B cell (primary cell): Measurements from ENCODE around the gene TMEM247. TPM values are rescaled to one million over a fixed set of nuclear protein-coding genes. Genes with fewer than 3 reads are reported as not detected.

Experiments
- ATAC-seq: fragments of 200-7000 bp; cut with Tn5 transposase; one replicate; pipeline ENCODE4 v1.10.0; 2021; ENCODE audit warnings: low read depth, mild to moderate bottlenecking, moderate number of reproducible peaks, moderate library complexity
- CTCF ChIA-PET: fragments of 350-600 bp; sonication (Branson Sonifier 250); formaldehyde crosslinking; loops from one replicate; lab custom pipeline; 2021; ENCODE audit warnings: antibody characterized with exemption, inconsistent platforms; lab: Charles Lee
- POLR2A ChIA-PET: fragments of 350-600 bp; sonication (Branson Sonifier 250); formaldehyde crosslinking; loops from one replicate; lab custom pipeline; 2021; ENCODE audit warnings: antibody characterized with exemption; lab: Charles Lee
- DNase-seq: peaks from one replicate; pipeline ENCODE4 v3.0.0; 2013
- H2AFZ ChIP-seq: 2 replicates; pipeline ENCODE4 v1.6.1; 2012; ENCODE audit warnings: mild to moderate bottlenecking, low read depth, low read length; ENCODE audit not compliant: insufficient read depth, poor library complexity, severe bottlenecking
- H3K27ac ChIP-seq, 2 donors: 1 replicate in 1 of 2; 2 replicates in 1 of 2; pipeline ENCODE4 v1.5.1; 2012 to 2013; ENCODE audit warnings: low read length in 2 of 2, mild to moderate bottlenecking in 2 of 2, moderate library complexity in 1 of 2
- H3K27me3 ChIP-seq, 4 experiments: fragments of 200-600 bp in 1 of 4; sonication (generic) in 1 of 4; replicated peaks in 1 of 4; 1 replicate in 2 of 4; 2 replicates in 2 of 4; pipeline versions ENCODE4 v1.6.1 to v1.7.0; 2013 to 2016; ENCODE audit warnings: low read length in 3 of 4, mild to moderate bottlenecking in 2 of 4, mixed read lengths in 1 of 4, moderate library complexity in 1 of 4; ENCODE audit not compliant: insufficient read depth in 4 of 4, control insufficient read depth in 3 of 4; ENCODE audit errors: control extremely low read depth in 1 of 4
- H3K36me3 ChIP-seq, 2 experiments: replicated peaks in 1 of 2; 1 replicate in 1 of 2; 2 replicates in 1 of 2; pipeline versions ENCODE4 v1.6.1 to v1.7.1; 2013; ENCODE audit warnings: low read length in 1 of 2; ENCODE audit not compliant: insufficient read depth in 2 of 2, control insufficient read depth in 1 of 2; ENCODE audit errors: control extremely low read depth in 1 of 2, extremely low read depth in 1 of 2
- H3K4me1 ChIP-seq, 2 donors: fragments of 200-600 bp in 1 of 2; sonication (generic) in 1 of 2; 1 replicate in 1 of 2; 2 replicates in 1 of 2; pipeline versions ENCODE4 v1.5.1 to v1.6.1; 2013 to 2017; ENCODE audit warnings: low read length in 2 of 2; ENCODE audit not compliant: control insufficient read depth in 2 of 2, insufficient read depth in 2 of 2
- H3K4me2 ChIP-seq: replicated peaks from 2 replicates; pipeline ENCODE3; 2012; ENCODE audit warnings: mild to moderate bottlenecking, low read depth, low read length; ENCODE audit not compliant: poor library complexity, severe bottlenecking
- H3K4me3 ChIP-seq, 5 experiments: fragments of 200-600 bp in 1 of 5; sonication (generic) in 1 of 5; 1 replicate in 3 of 5; 2 replicates in 2 of 5; pipeline versions ENCODE4 v1.5.1 to v1.7.0; 2011 to 2016; ENCODE audit warnings: low read length in 4 of 5, mild to moderate bottlenecking in 4 of 5, low read depth in 2 of 5, control low read depth in 1 of 5, moderate library complexity in 1 of 5; ENCODE audit not compliant: insufficient read depth in 1 of 5; ENCODE audit errors: control extremely low read depth in 1 of 5, extremely low read depth in 1 of 5
- H3K79me2 ChIP-seq: fragments of 200-600 bp; sonication (generic); one replicate; pipeline ENCODE4 v1.6.0; 2016; ENCODE audit warnings: low read length; ENCODE audit not compliant: control insufficient read depth, insufficient read depth
- H3K9ac ChIP-seq: fragments of 200-600 bp; sonication (generic); 2 replicates; pipeline ENCODE4 v1.6.1; 2017; ENCODE audit warnings: mild to moderate bottlenecking, low read length, moderate library complexity
- H3K9me3 ChIP-seq, 3 donors: one replicate each; pipeline versions ENCODE4 v1.6.1 to v1.7.1; 2013; ENCODE audit warnings: low read length in 2 of 3; ENCODE audit not compliant: control insufficient read depth in 2 of 3, insufficient read depth in 1 of 3; ENCODE audit errors: control extremely low read depth in 1 of 3
- H4K20me1 ChIP-seq: 2 replicates; pipeline ENCODE4 v1.6.0; 2012; ENCODE audit warnings: mild to moderate bottlenecking, low read length; ENCODE audit not compliant: insufficient read depth, control insufficient read depth, poor library complexity, severe bottlenecking
- H3K27ac Mint-ChIP-seq: one replicate; pipeline ENCODE4 v1.8.0; 2021; ENCODE audit warnings: mixed read lengths
- H3K27me3 Mint-ChIP-seq: one replicate; pipeline ENCODE4 v1.8.0; 2021; ENCODE audit warnings: mixed read lengths
- H3K4me1 Mint-ChIP-seq: one replicate; pipeline ENCODE4 v1.8.0; 2021; ENCODE audit warnings: mixed read lengths
- H3K4me3 Mint-ChIP-seq: one replicate; pipeline ENCODE4 v1.8.0; 2021; ENCODE audit warnings: mixed read lengths
- H3K9me3 Mint-ChIP-seq: one replicate; pipeline ENCODE4 v1.8.0; 2022; ENCODE audit warnings: mixed read lengths; ENCODE audit not compliant: insufficient read depth
- CTCF ChIP-seq: fragments of 200-600 bp; IDR thresholded peaks from one replicate; pipeline ENCODE4 v1.8.0; 2022; ENCODE audit warnings: antibody characterized with exemption, mild to moderate bottlenecking
- EZH2 ChIP-seq: IDR thresholded peaks from 2 replicates; pipeline ENCODE4 v1.6.1; 2012; ENCODE audit warnings: borderline replicate concordance, low read depth, mild to moderate bottlenecking, moderate library complexity, low read length; ENCODE audit not compliant: insufficient read depth, poor library complexity, severe bottlenecking
- WGBS: methylation state at CpG from one replicate; pipeline ENCODE4 v1.1.5; 2013; ENCODE audit warnings: missing lambda C conversion rate; ENCODE audit not compliant: insufficient coverage; 5-methylcytosine and 5-hydroxymethylcytosine counted together
- intact Hi-C: fragments of 100-400 bp; cut with micrococcal nuclease; formaldehyde crosslinking; loops from one replicate; pipeline ENCODE4 v1.10.0; 2022
- polyA plus RNA-seq: library from polyadenylated mRNA; depleted of rRNA; stranded (reverse); fragments of >200 nt; gene quantifications from 2 replicates; pipeline ENCODE4 v1.2.3, GENCODE V29; 2012
- total RNA-seq, 2 donors: library from RNA; stranded (reverse); fragments of 120-200 nt in 1 of 2; gene quantifications; 1 replicate in 1 of 2; 2 replicates in 1 of 2; pipeline versions ENCODE4 v1.2.3 to v1.2.4, GENCODE V29; 2013 to 2022

Gene TMEM247
- total and polyA plus RNA-seq, 2 donors (not counting 1 experiment from before 2014, with no cell fraction given), result not detected

- intact Hi-C loops, result no loop called here
- no peak overlapping the region for H3K27ac Mint-ChIP-seq
- TF ChIP-seq EZH2 (no peak), CTCF (no peak)
- no peak overlapping the region for H3K9ac ChIP-seq
- H3K4me3 ChIP-seq, result no peak overlapping the region
- no peaks in the 10 kb centered on the region for H3K79me2 ChIP-seq
- peaks cover 18% of the 10 kb centered on the region for H3K4me1 Mint-ChIP-seq
- H4K20me1 ChIP-seq, result no peaks in the 10 kb centered on the region
- H3K27me3 Mint-ChIP-seq, result no peaks in the 10 kb centered on the region
- H3K36me3 ChIP-seq, result no peaks in the 10 kb centered on the region
- DNase-seq, result no peak
- H2AFZ ChIP-seq, result no peak overlapping the region
- H3K9me3 ChIP-seq, result no peaks in the 10 kb centered on the region
- H3K9me3 Mint-ChIP-seq, result no peaks in the 10 kb centered on the region
- CTCF ChIA-PET, result interaction anchor here (1.2 kb wide), 1 partner anchor 123 kb away, joined by 3 read pairs; no protein-coding TSS in a partner anchor
- no peak overlapping the region for H3K27ac ChIP-seq
- ATAC-seq, result no peak
- WGBS, result no CpG with 5 or more reads among the region's 2 CpGs
- no peaks in the 10 kb centered on the region for H3K27me3 ChIP-seq
- peaks cover 8 to 15% of the 10 kb centered on the region in 2 donors for H3K4me1 ChIP-seq
- H3K4me3 Mint-ChIP-seq, result no peak overlapping the region
- H3K4me2 ChIP-seq, result no peak overlapping the region
- POLR2A ChIA-PET, result no interaction called here
Observed at GRCh38 chr2:46488389-46488788, 9.0 kb downstream of the TMEM247 start.

- Mint-ChIP-seq H3K4me1 (peaks cover 21% of the 10 kb centered on the region), H3K9me3 (no peaks in the 10 kb centered on the region), H3K4me3 (no peak overlapping the region), H3K27me3 (no peaks in the 10 kb centered on the region), H3K27ac (no peak overlapping the region)
- no peak for TF ChIP-seq CTCF
- no peak for TF ChIP-seq EZH2
- ChIA-PET POLR2A (interaction anchor here (0.5 to 0.7 kb wide), 2 partner anchors 22 to 838 kb away, joined by 4 to 5 read pairs; partner anchors contain the start of gene PRKCE), CTCF (interaction anchor here (0.7 to 3.2 kb wide), 12 partner anchors 16 to 408 kb away, joined by 3 to 9 read pairs (median 4); no protein-coding TSS in a partner anchor)
- ATAC-seq (no peak), DNase-seq (no peak)
- Histone ChIP-seq H3K9me3 (no peaks in the 10 kb centered on the region), H2AFZ (no peak overlapping the region), H3K27me3 (no peaks in the 10 kb centered on the region), H3K4me3 (no peak overlapping the region), H3K4me1 (peaks cover 8 to 15% of the 10 kb centered on the region in 2 donors), H3K9ac (no peak overlapping the region), H4K20me1 (no peaks in the 10 kb centered on the region), H3K36me3 (no peaks in the 10 kb centered on the region), H3K27ac (no peak overlapping the region), H3K4me2 (no peak overlapping the region), H3K79me2 (no peaks in the 10 kb centered on the region)
- 74% methylated on average over 7 of the region's 8 CpGs for WGBS
- intact Hi-C loops, result no loop called here
Observed at GRCh38 chr2:46489423-46490174, 10.2 kb downstream of the TMEM247 start.
